DND-41 (cell line): ENCODE measurements around the gene RAD21L1.

ENCODE experiments used
- ATAC-seq: fragments of 200-7000 bp; cut with Tn5 transposase; 3 replicates; pipeline ENCODE4 v1.9.1; 2021; ENCODE audit warnings: low read depth; ENCODE audit not compliant: insufficient read depth
- DNase-seq: peaks from one replicate; pipeline ENCODE4 v3.0.0-alpha.2; 2020
- H2AFZ ChIP-seq: 2 replicates; pipeline ENCODE4 v1.6.0; 2012; ENCODE audit warnings: low read depth, low read length
- H3K27ac ChIP-seq: 2 replicates; pipeline ENCODE4 v1.5.1; 2012; ENCODE audit warnings: low read length, inconsistent platforms
- H3K27me3 ChIP-seq: fragments of 200-600 bp; sonication (generic); 2 replicates; pipeline ENCODE4 v1.6.0; 2012; ENCODE audit warnings: low read length, mild to moderate bottlenecking, inconsistent platforms; ENCODE audit not compliant: insufficient read depth, poor library complexity
- H3K36me3 ChIP-seq: 2 replicates; pipeline ENCODE4 v1.5.1; 2012; ENCODE audit warnings: low read length, inconsistent platforms; ENCODE audit not compliant: insufficient read depth
- H3K4me1 ChIP-seq: 2 replicates; pipeline ENCODE4 v1.5.1; 2012; ENCODE audit warnings: mild to moderate bottlenecking, low read length; ENCODE audit not compliant: insufficient read depth
- H3K4me2 ChIP-seq: 2 replicates; pipeline ENCODE4 v1.6.0; 2012; ENCODE audit warnings: mild to moderate bottlenecking, moderate library complexity, low read length, inconsistent platforms; ENCODE audit not compliant: insufficient read depth
- H3K4me3 ChIP-seq, 2 experiments: fragments of 200-600 bp in 1 of 2; shearing (Covaris generic) in 1 of 2; 2 replicates each; pipeline ENCODE4 v1.5.1; 2012 to 2016; ENCODE audit warnings: inconsistent platforms in 2 of 2, low read length in 2 of 2, mild to moderate bottlenecking in 2 of 2, low read depth in 1 of 2, moderate library complexity in 1 of 2
- H3K79me2 ChIP-seq: 2 replicates; pipeline ENCODE4 v1.6.0; 2012; ENCODE audit warnings: low read length, inconsistent platforms; ENCODE audit not compliant: insufficient read depth
- H3K9ac ChIP-seq: 2 replicates; pipeline ENCODE4 v1.6.0; 2012; ENCODE audit warnings: low read depth, mild to moderate bottlenecking, inconsistent platforms, low read length, moderate library complexity
- H3K9me3 ChIP-seq: 2 replicates; pipeline ENCODE4 v1.5.1; 2012; ENCODE audit warnings: low read length, moderate library complexity, mild to moderate bottlenecking, inconsistent platforms; ENCODE audit not compliant: insufficient read depth, severe bottlenecking
- H4K20me1 ChIP-seq: 2 replicates; pipeline ENCODE4 v1.6.0; 2012; ENCODE audit warnings: low read length; ENCODE audit not compliant: insufficient read depth
- CTCF ChIP-seq: IDR thresholded peaks from 2 replicates; pipeline ENCODE4 v1.5.1; 2012; ENCODE audit warnings: borderline replicate concordance, low read length, moderate library complexity, mild to moderate bottlenecking; ENCODE audit not compliant: poor library complexity, severe bottlenecking; ENCODE audit errors: extremely low read depth
- EZH2 ChIP-seq: IDR thresholded peaks from 3 replicates; pipeline ENCODE4 v1.6.1; 2012; ENCODE audit warnings: borderline replicate concordance, low read depth, mild to moderate bottlenecking, moderate library complexity, low read length, inconsistent platforms; ENCODE audit not compliant: severe bottlenecking

Gene RAD21L1

DNA sequence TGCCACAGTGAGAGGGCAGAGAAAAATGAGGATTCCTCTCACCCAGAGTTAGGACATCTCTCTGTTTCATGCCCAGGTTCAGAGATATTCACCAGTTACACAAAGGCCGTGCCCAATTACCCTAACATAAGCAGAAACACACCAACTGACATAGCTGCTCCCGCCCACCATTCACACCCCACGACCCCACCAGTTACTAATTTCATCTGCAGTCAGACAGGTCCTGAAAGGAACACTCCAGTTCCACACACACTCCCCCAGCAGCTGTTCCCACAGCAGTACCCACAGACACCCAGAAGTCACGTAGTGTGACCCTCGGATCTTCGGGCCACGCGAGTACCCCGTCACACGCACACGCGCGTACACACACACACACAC is 41.6 kb upstream of the RAD21L1 start:
- no peaks in the 10 kb centered on the region for H3K79me2 ChIP-seq
- DNase-seq (no peak), ATAC-seq (no peak)
- H3K27me3 ChIP-seq, result no peaks in the 10 kb centered on the region
- H3K4me2 ChIP-seq, result no peak overlapping the region
- no peak overlapping the region for H2AFZ ChIP-seq
- H3K27ac ChIP-seq, result no peak overlapping the region
- H3K9me3 ChIP-seq, result no peaks in the 10 kb centered on the region
- no peak overlapping the region for H3K4me3 ChIP-seq
- no peaks in the 10 kb centered on the region; the same call in 1 of the 2 replicates for H4K20me1 ChIP-seq
- no peaks in the 10 kb centered on the region for H3K36me3 ChIP-seq
- TF ChIP-seq CTCF, result no peak
- TF ChIP-seq EZH2, result no peak
- H3K4me1 ChIP-seq, result no peaks in the 10 kb centered on the region
- no peak overlapping the region for H3K9ac ChIP-seq

GRCh38 chr20:1184638-1185315 is 41.1 kb upstream of the RAD21L1 start, which contains the start of gene TMEM74B:
TSS of gene TMEM74B (minus strand) at chr20:1184981. CDS start at chr20:1183801, 1,180 bp downstream.
- no peak within 1 kb of the TSS for H3K4me2 ChIP-seq

DNA sequence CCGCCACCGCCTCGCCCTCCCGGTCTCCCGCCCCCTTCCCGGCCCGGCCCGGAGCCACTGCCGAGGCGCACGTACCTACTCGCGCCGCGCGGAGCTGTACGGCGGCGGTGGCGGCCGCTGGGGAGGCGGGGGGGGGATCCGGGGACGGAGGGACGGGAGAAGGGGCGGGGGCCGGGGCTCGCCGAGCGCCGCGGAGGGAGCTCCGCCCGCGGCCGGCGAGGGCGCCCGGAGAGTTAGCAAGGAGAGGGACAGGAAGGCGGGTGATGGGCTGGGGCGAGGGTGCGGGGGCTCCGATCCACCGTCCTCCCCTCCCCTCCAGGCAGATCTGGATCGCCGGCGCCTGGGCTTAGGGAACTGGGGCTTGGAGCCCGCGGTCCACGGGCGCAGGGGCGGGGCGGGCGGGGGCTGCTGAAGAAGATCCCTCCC is 40.5 kb upstream of the RAD21L1 start:
- no peaks in the 10 kb centered on the region for H3K79me2 ChIP-seq
- TF ChIP-seq CTCF (no peak), EZH2 (no peak)
- no peak overlapping the region for H2AFZ ChIP-seq
- no peaks in the 10 kb centered on the region for H3K9me3 ChIP-seq
- H3K4me3 ChIP-seq, result no peak overlapping the region
- no peaks in the 10 kb centered on the region for H3K4me1 ChIP-seq
- H3K36me3 ChIP-seq, result no peaks in the 10 kb centered on the region
- H3K9ac ChIP-seq, result no peak overlapping the region
- no peaks in the 10 kb centered on the region; the same call in 1 of the 2 replicates for H4K20me1 ChIP-seq
- no peak overlapping the region for H3K4me2 ChIP-seq
- no peaks in the 10 kb centered on the region for H3K27me3 ChIP-seq
- ATAC-seq (no peak), DNase-seq (no peak)
- H3K27ac ChIP-seq, result no peak overlapping the region

More at GRCh38 chr20:1184638-1185315, 41.1 kb upstream of the RAD21L1 start, which contains the start of gene TMEM74B:
- no peaks in the 10 kb centered on the region for H3K9me3 ChIP-seq
- H3K79me2 ChIP-seq, result no peaks in the 10 kb centered on the region
- DNase-seq (no peak), ATAC-seq (no peak)
- no peaks in the 10 kb centered on the region; the same call in 1 of the 2 replicates for H4K20me1 ChIP-seq
- no peak for TF ChIP-seq EZH2
- TF ChIP-seq CTCF, result no peak
- no peaks in the 10 kb centered on the region for H3K27me3 ChIP-seq
- no peak within 1 kb of the TSS for H3K4me3 ChIP-seq
- H3K4me1 ChIP-seq, result no peaks in the 10 kb centered on the region
- no peak within 1 kb of the TSS for H3K9ac ChIP-seq
- no peak within 1 kb of the TSS for H3K27ac ChIP-seq
- no peak within 1 kb of the TSS for H2AFZ ChIP-seq
- no peaks in the 10 kb centered on the region for H3K36me3 ChIP-seq
